SK-N-SH (cell line): ENCODE data around the gene ZNF732. TPM values are rescaled to one million over a fixed set of nuclear protein-coding genes. Genes with fewer than 3 reads are reported as not detected.
"Not testable (repeated sequence)": the region's sequence is repeated elsewhere in the genome, so short reads cannot be mapped to it uniquely, and the experiment has no call there.

Experiments
- CTCF ChIA-PET: fragments of 300-600, 350-600 bp; formaldehyde crosslinking; extraction: SDS; loops from one replicate; lab custom pipeline; 2021; lab: Yijun Ruan, JAX
- POLR2A ChIA-PET: fragments of 350-600 bp; sonication (Branson Sonifier 250); formaldehyde crosslinking; extraction: SDS; loops from one replicate; lab custom pipeline; 2020; ENCODE audit warnings: antibody characterized with exemption, inconsistent platforms; lab: Yijun Ruan, JAX
- DNase-seq: peaks from one replicate; pipeline ENCODE4 v3.0.0; 2012
- H2AFZ ChIP-seq: fragments of 200-600 bp; sonication (generic); 2 replicates; pipeline ENCODE4 v1.8.1; 2016; ENCODE audit warnings: antibody characterized with exemption, mild to moderate bottlenecking, low read depth
- H3F3A ChIP-seq: fragments of 200-600 bp; sonication (generic); replicated peaks from 2 replicates; pipeline ENCODE3; 2016; ENCODE audit warnings: antibody characterized with exemption, mild to moderate bottlenecking; ENCODE audit not compliant: insufficient read depth
- H3K27ac ChIP-seq, 2 experiments: fragments of 200-500 bp in 1 of 2; fragments of 200-600 bp in 1 of 2; sonication (Bioruptor generic) in 1 of 2; sonication (generic), shearing (Covaris generic) in 1 of 2; 2 replicates each; pipeline versions ENCODE4 v1.5.1 to v1.6.1; 2014 to 2016; ENCODE audit warnings: low read depth in 2 of 2, inconsistent platforms in 1 of 2, low read length in 1 of 2, mild to moderate bottlenecking in 1 of 2, mixed read lengths in 1 of 2
- H3K27me3 ChIP-seq: fragments of 200-600 bp; sonication (generic), shearing (Covaris generic); 2 replicates; pipeline ENCODE4 v1.6.1; 2016; ENCODE audit warnings: mixed run types; ENCODE audit not compliant: insufficient read depth
- H3K36me3 ChIP-seq, 2 experiments: fragments of 200-500 bp in 1 of 2; fragments of 200-600 bp in 1 of 2; sonication (Bioruptor generic) in 1 of 2; sonication (generic) in 1 of 2; replicated peaks in 1 of 2; 2 replicates each; pipeline versions ENCODE3 to v1.5.1; 2014 to 2016; ENCODE audit warnings: low read length in 1 of 2, mild to moderate bottlenecking in 1 of 2; ENCODE audit not compliant: insufficient read depth in 2 of 2, control insufficient read depth in 1 of 2
- H3K4me1 ChIP-seq, 2 experiments: fragments of 200-500 bp in 1 of 2; fragments of 200-600 bp in 1 of 2; sonication (Bioruptor generic) in 1 of 2; sonication (generic), shearing (Covaris generic) in 1 of 2; 2 replicates each; pipeline versions ENCODE4 v1.5.1 to v1.6.1; 2014 to 2016; ENCODE audit warnings: low read depth in 1 of 2, low read length in 1 of 2, mixed run types in 1 of 2; ENCODE audit not compliant: insufficient read depth in 2 of 2, control insufficient read depth in 1 of 2
- H3K4me2 ChIP-seq: fragments of 200-600 bp; sonication (generic), shearing (Covaris generic); 2 replicates; pipeline ENCODE4 v1.6.1; 2017; ENCODE audit warnings: mixed run types
- H3K4me3 ChIP-seq, 2 experiments: fragments of 200-500 bp in 1 of 2; fragments of 200-600 bp in 1 of 2; sonication (Bioruptor generic) in 1 of 2; sonication (generic), shearing (Covaris generic) in 1 of 2; 2 replicates each; pipeline versions ENCODE4 v1.5.1 to v1.8.1; 2014 to 2016; ENCODE audit warnings: low read depth in 2 of 2, inconsistent platforms in 1 of 2, low read length in 1 of 2, mild to moderate bottlenecking in 1 of 2, mixed read lengths in 1 of 2, moderate library complexity in 1 of 2
- H3K79me2 ChIP-seq: fragments of 200-600 bp; sonication (generic); 2 replicates; pipeline ENCODE4 v1.8.1; 2017; ENCODE audit warnings: mild to moderate bottlenecking; ENCODE audit not compliant: insufficient read depth
- H3K9ac ChIP-seq: fragments of 200-600 bp; sonication (generic); 2 replicates; pipeline ENCODE4 v1.6.1; 2017; ENCODE audit warnings: mixed run types
- H3K9me2 ChIP-seq: fragments of 200-600 bp; sonication (generic); 2 replicates; pipeline ENCODE4 v1.6.1; 2017; ENCODE audit warnings: mixed run types
- H3K9me3 ChIP-seq: fragments of 200-600 bp; sonication (generic); 2 replicates; pipeline ENCODE4 v1.6.1; 2017; ENCODE audit warnings: mixed run types, mild to moderate bottlenecking, moderate library complexity
- H4K20me1 ChIP-seq: fragments of 200-600 bp; sonication (generic); 2 replicates; pipeline ENCODE4 v1.6.1; 2017; ENCODE audit warnings: mild to moderate bottlenecking, mixed run types; ENCODE audit not compliant: insufficient read depth
- CHD2 ChIP-seq: fragments of 150-350 bp; IDR thresholded peaks from 2 replicates; pipeline ENCODE4 v1.6.1; 2018; ENCODE audit warnings: low read length; ENCODE audit not compliant: partially characterized antibody
- EZH2phosphoT487 ChIP-seq: fragments of 200-600 bp; sonication (generic); IDR thresholded peaks from 2 replicates; pipeline ENCODE4 v1.6.1; 2017; ENCODE audit warnings: low read depth, mixed run types, mild to moderate bottlenecking, antibody characterized with exemption, moderate library complexity, borderline replicate concordance
- GABPA ChIP-seq: IDR thresholded peaks from 2 replicates; pipeline ENCODE4 v1.4.0; 2012; ENCODE audit warnings: low read depth, mild to moderate bottlenecking
- GATA2 ChIP-seq: sonication (generic); formaldehyde crosslinking; IDR thresholded peaks from 2 replicates; pipeline ENCODE4 v1.5.0; 2020; ENCODE audit warnings: mild to moderate bottlenecking, missing genetic modification reagents
- RAD21 ChIP-seq: IDR thresholded peaks from 2 replicates; pipeline ENCODE4 v1.6.1; 2012; ENCODE audit warnings: mild to moderate bottlenecking, low read length
- RCOR1 ChIP-seq: fragments of 150-350 bp; IDR thresholded peaks from 2 replicates; pipeline ENCODE4 v1.6.1; 2017; ENCODE audit warnings: antibody characterized with exemption, low read length
- RFX5 ChIP-seq: IDR thresholded peaks from 2 replicates; pipeline ENCODE4 v1.6.1; 2012; ENCODE audit warnings: mild to moderate bottlenecking, improper control_type of control experiment, low read length
- WGBS: methylation state at CpG from one replicate; pipeline ENCODE4 v1.1.6; 2017; ENCODE audit warnings: low lambda C conversion rate; 5-methylcytosine and 5-hydroxymethylcytosine counted together
- polyA plus RNA-seq, 3 experiments: library from polyadenylated mRNA; depleted of rRNA; stranded (reverse); fragments of >200 nt; gene quantifications; 2 replicates each; pipeline ENCODE4 v1.2.3, GENCODE V29; 2012
- TF ChIP-seq, protein P1 (sequence below): fragments of 200-600 bp; sonication (generic); IDR thresholded peaks from 2 replicates; pipeline ENCODE4 v1.6.1; 2017; ENCODE audit warnings: antibody characterized with exemption, mild to moderate bottlenecking, moderate library complexity
- TF ChIP-seq, protein P2 (sequence below): fragments of 150-350 bp; IDR thresholded peaks from 2 replicates; pipeline ENCODE4 v1.6.1; 2016; ENCODE audit warnings: mild to moderate bottlenecking, low read depth, low read length
- TF ChIP-seq, protein P3 (sequence below): IDR thresholded peaks from 2 replicates; pipeline ENCODE4 v1.4.0; 2012; ENCODE audit warnings: low read depth
- TF ChIP-seq, protein P4 (sequence below): IDR thresholded peaks from 2 replicates; pipeline ENCODE4; 2012

The ZNF732 gene
- polyA plus RNA-seq, 1 of the 3 experiments (the other 2 are of a cell fraction), result 0.05 TPM

DNA sequence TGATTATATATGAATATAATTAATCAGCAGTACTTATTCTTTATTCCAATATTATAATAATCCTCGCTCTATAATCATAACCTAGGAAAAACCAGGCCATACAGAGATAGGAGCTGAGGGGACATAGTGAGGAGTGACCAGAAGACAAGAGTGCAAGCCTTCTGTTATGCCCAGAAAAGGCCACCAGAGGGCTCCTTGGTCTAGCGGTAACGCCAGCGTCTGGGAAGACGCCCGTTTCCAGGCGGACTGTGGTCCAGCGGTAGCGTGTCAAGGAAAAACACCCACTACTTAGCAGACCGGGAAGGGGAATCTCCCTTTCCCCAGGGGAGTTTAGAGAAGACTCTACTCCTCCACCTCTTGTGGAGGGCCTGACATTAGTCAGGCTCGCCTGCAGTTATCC lies 46.0 kb downstream of the ZNF732 start:
- H2AFZ ChIP-seq, H4K20me1 ChIP-seq, CTCF ChIA-PET, H3K4me2 ChIP-seq, H3K9me2 ChIP-seq, H3K36me3 ChIP-seq, H3F3A ChIP-seq, H3K9ac ChIP-seq, DNase-seq, H3K27me3 ChIP-seq, H3K79me2 ChIP-seq, H3K4me1 ChIP-seq, POLR2A ChIA-PET, H3K27ac ChIP-seq, H3K4me3 ChIP-seq: not testable (repeated sequence)
- WGBS, result 97% methylated on average over 11 of the region's 11 CpGs
- TF ChIP-seq, protein P1, sequence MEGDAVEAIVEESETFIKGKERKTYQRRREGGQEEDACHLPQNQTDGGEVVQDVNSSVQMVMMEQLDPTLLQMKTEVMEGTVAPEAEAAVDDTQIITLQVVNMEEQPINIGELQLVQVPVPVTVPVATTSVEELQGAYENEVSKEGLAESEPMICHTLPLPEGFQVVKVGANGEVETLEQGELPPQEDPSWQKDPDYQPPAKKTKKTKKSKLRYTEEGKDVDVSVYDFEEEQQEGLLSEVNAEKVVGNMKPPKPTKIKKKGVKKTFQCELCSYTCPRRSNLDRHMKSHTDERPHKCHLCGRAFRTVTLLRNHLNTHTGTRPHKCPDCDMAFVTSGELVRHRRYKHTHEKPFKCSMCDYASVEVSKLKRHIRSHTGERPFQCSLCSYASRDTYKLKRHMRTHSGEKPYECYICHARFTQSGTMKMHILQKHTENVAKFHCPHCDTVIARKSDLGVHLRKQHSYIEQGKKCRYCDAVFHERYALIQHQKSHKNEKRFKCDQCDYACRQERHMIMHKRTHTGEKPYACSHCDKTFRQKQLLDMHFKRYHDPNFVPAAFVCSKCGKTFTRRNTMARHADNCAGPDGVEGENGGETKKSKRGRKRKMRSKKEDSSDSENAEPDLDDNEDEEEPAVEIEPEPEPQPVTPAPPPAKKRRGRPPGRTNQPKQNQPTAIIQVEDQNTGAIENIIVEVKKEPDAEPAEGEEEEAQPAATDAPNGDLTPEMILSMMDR, result peak; percentile 25; the same call in 1 of the 2 replicates
- H3K9me3 ChIP-seq, result peaks cover 22% of the 10 kb centered on the region

DNA sequence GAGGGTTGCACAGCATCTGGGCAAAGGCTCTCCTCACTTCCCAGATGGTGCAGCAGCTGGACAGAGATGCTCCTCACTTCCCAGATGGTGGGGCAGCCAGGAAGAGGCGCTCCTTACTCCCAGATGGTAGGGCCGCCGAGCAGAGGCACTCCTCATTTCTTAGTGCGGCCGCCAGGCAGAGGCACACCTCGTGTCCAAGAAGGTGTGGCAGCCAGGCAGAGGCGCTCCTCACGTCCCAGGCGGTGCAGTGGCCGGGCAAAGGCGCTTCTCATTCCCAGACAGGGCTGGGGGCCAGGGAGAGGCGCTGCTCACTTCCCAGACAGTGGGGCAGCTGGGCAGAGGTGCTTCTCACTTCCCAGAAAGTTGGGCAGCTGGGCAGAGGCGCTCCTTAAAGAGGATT lies 48.8 kb downstream of the ZNF732 start:
- Histone ChIP-seq H3K4me2 (no peak overlapping the region), H3K4me1 (no peaks in the 10 kb centered on the region), H2AFZ (no peak overlapping the region), H3F3A (no peaks in the 10 kb centered on the region), H3K79me2 (no peaks in the 10 kb centered on the region), H4K20me1 (no peaks in the 10 kb centered on the region), H3K4me3 (no peak overlapping the region; a peak in 1 of 4 replicates), H3K36me3 (no peaks in the 10 kb centered on the region), H3K9ac (no peak overlapping the region), H3K9me2 (no peaks in the 10 kb centered on the region), H3K27me3 (no peaks in the 10 kb centered on the region), H3K27ac (no peak overlapping the region), H3K9me3 (peaks cover 33% of the 10 kb centered on the region)
- 90% methylated on average over 10 of the region's 13 CpGs for WGBS
- no peak for DNase-seq
- TF ChIP-seq GATA2 (CRISPR knock-in tag) (no peak), RCOR1 (no peak), RFX5 (no peak), CHD2 (no peak), EZH2phosphoT487 (no peak), RAD21 (no peak), GABPA (no peak)
- TF ChIP-seq, protein P2, sequence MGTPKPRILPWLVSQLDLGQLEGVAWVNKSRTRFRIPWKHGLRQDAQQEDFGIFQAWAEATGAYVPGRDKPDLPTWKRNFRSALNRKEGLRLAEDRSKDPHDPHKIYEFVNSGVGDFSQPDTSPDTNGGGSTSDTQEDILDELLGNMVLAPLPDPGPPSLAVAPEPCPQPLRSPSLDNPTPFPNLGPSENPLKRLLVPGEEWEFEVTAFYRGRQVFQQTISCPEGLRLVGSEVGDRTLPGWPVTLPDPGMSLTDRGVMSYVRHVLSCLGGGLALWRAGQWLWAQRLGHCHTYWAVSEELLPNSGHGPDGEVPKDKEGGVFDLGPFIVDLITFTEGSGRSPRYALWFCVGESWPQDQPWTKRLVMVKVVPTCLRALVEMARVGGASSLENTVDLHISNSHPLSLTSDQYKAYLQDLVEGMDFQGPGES, result no peak
- TF ChIP-seq, protein P3, sequence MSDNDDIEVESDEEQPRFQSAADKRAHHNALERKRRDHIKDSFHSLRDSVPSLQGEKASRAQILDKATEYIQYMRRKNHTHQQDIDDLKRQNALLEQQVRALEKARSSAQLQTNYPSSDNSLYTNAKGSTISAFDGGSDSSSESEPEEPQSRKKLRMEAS, result no peak
- TF ChIP-seq, protein P4, sequence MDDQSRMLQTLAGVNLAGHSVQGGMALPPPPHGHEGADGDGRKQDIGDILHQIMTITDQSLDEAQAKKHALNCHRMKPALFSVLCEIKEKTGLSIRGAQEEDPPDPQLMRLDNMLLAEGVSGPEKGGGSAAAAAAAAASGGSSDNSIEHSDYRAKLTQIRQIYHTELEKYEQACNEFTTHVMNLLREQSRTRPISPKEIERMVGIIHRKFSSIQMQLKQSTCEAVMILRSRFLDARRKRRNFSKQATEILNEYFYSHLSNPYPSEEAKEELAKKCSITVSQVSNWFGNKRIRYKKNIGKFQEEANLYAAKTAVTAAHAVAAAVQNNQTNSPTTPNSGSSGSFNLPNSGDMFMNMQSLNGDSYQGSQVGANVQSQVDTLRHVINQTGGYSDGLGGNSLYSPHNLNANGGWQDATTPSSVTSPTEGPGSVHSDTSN, result no peak
- TF ChIP-seq, protein P1, result no peak
- CTCF ChIA-PET, result no interaction called here
- POLR2A ChIA-PET, result no interaction called here
